ENCODE data around the gene APPL2.
"Not testable (repeated sequence)": the region's sequence is repeated elsewhere in the genome, so short reads cannot be mapped to it uniquely, and the experiment has no call there.

The APPL2 gene

DNA sequence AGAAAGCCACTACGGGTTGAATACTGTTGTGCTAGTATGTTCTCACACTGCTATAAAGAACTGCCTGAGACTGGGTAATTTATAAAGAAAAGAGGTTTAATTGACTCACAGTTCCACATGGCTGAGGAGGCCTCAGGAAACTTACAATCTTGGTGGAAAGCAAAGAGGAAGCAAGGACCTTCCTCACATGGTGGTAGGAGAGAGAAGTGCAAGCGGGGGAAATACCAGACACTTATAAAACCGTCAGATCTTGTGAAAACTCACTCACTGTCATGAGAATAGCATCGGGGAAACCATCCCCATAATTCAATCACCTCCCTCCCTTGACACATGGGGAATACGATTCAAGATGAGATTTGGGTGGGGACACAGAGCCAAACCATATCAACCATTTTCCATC, 20.5 kb upstream of the APPL2 start:
- not testable (repeated sequence) for DNase-seq (ENCODE audit: low read depth in 2 of 2)

DNA sequence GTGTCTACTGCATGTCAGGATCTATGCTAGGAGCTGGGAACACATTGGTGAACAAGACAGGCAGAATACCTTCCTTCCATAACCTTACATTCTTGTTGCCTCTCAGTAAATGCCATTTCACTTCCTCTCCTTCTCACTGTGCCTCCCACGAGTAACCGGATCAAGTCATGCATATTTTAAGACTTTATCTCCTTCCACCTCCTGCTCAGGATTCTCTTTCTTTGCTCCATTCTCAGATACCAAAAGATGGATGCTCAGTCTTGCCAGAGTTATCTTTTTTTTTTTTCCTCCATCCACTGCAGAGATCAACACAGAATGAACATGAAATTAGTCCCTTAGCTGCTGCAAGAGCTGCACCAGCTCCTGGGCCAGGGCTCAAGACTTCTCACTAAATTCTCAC, 20.0 kb upstream of the APPL2 start:
- DNase-seq (ENCODE audit: low read depth in 2 of 2): no peak

DNA sequence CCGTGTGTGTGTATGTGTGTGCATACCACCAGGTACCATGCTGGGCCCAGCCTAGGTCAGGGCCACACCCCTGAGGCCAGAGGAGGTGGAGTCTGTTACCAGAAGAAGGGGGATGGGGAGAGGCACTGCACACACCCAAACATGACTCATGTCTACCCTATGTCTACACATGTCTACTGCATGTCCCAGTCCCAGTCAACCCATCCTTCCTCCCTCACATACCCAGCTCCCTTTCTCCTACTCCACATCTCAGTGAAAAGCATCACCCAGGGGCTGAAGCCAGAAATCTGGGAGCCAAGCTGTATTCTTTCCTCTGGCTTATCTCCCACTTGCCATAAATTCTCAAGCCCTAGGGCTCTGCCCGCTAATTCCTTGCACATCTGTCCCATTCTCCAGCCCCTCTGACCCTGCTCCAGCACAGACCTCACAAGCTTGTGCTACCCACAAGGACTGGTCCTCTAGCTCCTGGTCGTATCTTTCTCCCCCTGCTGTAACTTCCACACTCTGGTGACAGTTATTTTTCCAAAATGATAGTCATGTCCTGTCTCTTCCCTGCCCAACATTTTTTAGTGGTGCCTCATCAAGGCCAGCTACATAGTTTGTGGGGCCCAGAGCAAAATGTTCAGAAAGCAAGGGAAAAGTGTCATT, 18.0 kb upstream of the APPL2 start:
- DNase-seq (ENCODE audit: low read depth in 2 of 2): peak; percentile 77 to 79

- DNase-seq (ENCODE audit: low read depth in 2 of 2): no peak
These were observed 16.9 kb upstream of the APPL2 start for GRCh38 chr12:105252901-105253300.

DNA sequence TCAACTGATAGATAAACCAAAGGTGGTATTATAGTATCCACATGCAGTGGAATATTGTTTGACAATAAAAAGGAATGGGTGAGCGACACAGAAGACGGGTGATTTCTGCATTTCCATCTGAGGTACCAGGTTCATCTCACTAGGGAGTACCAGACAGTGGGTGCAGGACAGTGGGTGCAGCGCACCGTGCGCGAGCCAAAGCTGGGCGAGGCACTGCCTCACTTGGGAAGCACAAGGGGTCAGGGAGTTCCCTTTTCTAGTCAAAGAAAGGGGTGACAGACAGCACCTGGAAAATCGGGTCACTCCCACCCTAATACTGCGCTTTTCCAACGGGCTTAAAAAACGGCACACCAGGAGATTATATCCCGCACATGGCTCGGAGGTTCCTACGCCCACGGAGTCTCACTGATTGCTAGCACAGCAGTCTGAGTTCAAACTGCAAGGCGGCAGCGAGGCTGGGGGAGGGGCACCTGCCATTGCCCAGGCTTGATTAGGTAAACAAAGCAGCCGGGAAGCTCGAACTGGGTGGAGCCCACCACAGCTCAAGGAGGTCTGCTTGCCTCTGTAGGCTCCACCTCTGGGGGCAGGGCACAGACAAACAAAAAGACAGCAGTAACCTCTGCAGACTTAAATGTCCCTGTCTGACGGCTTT, 9.9 kb upstream of the APPL2 start:
- DNase-seq (ENCODE audit: low read depth in 2 of 2): not testable (repeated sequence)

- DNase-seq (ENCODE audit: low read depth in 2 of 2): no peak
These were observed 9.3 kb upstream of the APPL2 start for GRCh38 chr12:105245291-105245690.

DNA sequence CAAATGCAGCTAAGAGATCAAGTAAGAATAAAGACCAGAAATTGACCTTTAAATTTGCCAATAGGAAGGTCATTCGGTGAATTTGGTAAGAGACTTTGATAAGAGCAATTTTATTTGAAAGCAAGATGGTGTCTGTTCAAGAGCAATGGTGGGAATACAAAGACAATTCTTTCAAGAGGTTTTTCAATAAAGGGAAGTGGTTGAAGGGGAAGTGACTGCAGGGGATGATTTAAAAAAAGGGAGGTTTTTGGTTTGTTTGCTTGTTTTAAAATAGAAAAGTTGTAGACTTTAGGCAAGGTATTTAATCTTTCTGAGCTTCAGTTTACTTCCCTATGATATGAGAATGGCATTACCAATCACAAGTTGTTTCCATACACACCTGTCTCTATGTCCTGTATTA, 4.3 kb upstream of the APPL2 start:
- no peak for DNase-seq (ENCODE audit: low read depth in 2 of 2)

DNA sequence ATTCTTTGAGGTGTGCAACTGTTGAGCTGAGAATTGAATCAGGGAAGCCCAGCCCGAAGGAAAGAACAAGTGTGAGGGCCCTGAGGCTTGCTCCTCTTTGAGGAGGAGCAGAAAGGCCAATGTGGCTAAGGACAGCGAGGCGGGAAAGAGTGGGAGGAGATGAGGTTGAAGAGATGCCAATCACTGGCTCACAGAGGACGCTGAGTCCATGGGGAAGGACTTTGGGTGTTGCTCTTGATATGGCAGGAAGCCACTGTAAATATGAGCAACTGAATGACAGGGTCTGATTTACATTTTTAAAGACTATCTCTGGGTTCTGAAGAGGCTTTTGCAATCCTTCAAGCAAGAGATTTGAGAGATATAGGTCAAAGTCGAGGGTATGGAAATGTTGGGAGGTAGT, 3.3 kb upstream of the APPL2 start:
- DNase-seq (ENCODE audit: low read depth in 2 of 2): no peak

DNA sequence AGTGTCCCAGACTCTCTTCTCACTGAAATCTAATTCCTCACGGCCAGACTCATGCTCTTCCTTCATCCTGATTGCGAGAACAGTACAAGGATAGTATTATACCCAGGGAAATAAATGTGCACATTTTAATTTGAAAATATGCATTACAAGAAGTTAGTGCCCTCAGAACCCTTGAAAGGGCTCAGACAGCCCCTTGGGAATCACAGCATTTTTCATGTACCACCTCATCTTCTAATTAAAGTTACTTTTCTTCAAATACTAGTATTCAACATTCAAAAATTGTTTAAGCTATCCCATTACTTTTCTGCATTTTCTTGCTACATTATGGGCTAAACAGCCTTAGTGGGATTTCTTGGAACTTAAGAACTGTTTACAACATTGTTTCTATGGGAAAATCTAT, 1.7 kb upstream of the APPL2 start:
- DNase-seq (ENCODE audit: low read depth in 2 of 2): no peak

GRCh38 chr12:105235281-105235731, 668 bp downstream of the APPL2 start:
- no peak for DNase-seq (ENCODE audit: low read depth in 2 of 2)

DNA sequence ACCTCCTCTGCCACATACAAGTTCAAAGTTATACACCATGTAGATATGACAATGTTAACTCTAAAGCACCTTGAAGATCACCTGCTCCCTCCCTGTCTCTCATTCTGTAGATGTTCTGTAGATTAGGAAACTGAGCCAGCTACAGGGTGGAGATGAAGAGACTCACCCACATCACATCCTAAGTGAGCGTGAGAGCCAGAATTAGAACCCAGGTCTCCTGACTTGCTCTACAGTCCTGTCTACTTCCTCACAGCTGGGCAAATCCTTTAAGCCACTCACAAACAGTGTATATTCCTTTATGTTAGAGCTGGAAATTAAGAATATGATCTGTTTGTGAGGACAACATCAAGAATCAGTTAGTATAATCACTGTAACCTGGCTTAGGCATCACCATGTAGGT, 1.8 kb downstream of the APPL2 start:
- no peak for DNase-seq (ENCODE audit: low read depth in 2 of 2)

DNA sequence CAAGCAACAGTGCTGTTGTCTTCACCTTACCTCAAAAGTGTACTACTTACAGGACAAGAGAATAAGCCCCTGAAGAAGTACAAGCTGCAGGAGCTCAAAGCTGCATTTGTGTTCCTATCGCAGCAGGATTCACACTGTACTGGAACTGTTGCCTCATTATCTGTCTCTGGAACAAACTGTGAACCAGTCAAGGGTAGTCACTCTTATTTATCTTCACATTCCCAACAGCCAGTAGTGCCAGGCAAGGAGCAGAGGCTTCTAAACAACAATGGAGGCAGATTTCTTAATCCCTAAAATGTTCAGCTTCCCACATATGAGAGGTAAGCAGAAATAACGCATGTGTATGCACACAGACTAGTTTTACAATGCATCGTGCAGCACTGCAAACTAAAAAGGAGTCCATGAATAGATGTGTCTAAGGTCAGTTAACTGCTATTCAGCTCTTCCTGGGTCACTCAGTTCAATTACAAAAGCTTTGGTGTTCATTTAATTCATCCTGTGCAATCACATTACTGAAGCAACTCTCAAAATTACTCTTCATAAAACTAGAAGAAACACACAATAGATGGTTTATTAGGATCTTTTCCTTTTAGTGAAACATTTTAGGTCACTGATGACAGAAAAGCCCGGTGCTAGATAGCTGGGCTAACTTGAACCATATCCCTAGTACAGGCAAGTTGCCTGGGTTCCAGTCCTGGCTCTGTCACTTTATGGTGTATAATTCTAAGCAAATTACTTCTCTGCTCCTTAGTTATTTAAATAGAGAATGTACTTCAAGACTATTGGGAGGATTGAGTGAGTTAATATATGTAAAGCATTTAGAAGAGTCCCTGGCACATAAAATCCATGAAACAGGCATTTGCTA, 2.7 kb downstream of the APPL2 start:
- DNase-seq (ENCODE audit: low read depth in 2 of 2): no peak

GRCh38 chr12:105231396-105231795, 4.6 kb downstream of the APPL2 start:
- DNase-seq (ENCODE audit: low read depth in 2 of 2): no peak

DNA sequence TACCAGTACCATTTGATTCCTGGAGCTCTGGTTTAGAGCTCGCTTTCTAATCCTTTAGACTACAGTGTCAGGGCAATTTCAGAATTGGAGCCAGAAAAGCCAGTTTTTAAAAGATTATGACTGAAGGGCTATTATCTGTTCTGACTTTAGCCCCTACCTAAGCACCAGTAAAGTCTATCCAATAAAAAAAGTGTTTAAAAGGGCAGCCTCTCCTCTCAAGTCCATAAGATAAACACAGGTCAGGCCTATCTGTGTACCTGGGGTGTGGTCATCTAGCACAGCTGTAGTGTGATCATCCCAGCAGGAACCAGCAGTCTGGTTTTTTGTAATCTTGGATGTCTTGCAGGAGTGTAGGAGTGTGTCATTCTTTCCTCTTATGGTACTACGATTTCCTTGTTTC, 6.6 kb downstream of the APPL2 start:
- DNase-seq (ENCODE audit: low read depth in 2 of 2): no peak

GRCh38 chr12:105228966-105229365, 7.0 kb downstream of the APPL2 start:
- DNase-seq (ENCODE audit: low read depth in 2 of 2): no peak

GRCh38 chr12:105228494-105228893, 7.5 kb downstream of the APPL2 start:
- DNase-seq (ENCODE audit: low read depth in 2 of 2): peak in 1 of 2 experiments; percentile 33

DNA sequence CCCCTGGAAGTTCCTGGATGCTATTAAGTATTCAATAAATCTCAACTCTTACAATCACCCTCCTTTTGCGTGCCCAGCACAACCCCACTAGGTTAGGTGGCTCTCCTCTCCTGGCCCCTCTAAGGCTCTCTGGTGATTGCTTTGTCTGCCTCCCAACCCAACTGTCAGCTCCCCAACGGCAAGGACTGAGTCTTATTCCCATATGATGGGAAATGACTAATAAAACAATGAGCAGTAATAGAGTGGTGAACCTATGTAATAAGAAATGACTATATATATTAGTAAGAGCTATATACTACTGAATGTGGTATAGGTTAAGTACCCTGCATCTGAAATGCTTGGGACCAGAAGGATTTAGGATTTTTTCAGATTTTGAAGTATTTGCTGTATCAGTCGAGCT, 8.1 kb downstream of the APPL2 start:
- no peak for DNase-seq (ENCODE audit: low read depth in 2 of 2)

DNA sequence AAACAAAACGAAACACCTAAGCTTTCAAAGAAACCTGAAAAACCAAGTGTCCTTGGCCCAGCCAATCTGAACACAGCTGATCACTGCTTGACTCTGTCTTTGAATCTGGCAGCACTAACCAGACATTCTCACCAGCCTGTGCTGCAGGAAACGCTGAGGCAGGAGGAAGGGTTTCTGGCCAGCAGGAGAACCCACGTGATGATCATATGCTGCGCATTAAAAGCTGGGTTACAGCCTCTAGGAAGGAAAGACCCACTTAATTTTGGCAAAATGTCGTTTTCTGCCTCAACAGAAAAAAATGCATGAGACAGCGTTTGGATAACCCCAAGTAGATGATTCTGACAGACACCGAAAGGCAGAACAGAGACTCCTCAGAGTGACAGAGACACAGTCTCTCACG, 9.8 kb downstream of the APPL2 start:
- DNase-seq (ENCODE audit: low read depth in 2 of 2): peak; percentile 89 to 92

DNA sequence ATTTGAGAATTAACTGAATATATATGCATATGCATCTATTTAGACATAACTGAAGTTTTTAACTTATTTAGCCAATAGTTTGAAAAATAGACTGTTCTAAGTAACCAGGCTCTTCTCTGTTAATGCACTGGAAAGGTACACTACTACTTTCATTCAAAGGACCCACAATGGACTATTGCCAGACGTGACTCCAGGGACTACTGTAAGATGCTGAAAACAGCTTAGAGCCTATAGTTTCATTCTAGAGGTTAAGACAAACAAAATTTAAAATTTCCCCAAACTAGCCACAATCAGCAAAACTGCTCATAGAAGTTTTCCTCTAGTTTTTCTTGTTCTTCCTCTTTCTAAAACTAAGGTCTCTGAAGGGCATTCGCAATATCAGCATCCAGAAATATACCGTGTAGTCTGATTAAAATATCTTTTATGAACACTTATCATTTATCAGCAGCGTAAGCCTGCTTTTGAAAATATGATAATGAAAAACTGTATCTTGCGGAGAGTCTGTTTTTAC, 10.4 kb downstream of the APPL2 start:
- DNase-seq (ENCODE audit: low read depth in 2 of 2): no peak

DNA sequence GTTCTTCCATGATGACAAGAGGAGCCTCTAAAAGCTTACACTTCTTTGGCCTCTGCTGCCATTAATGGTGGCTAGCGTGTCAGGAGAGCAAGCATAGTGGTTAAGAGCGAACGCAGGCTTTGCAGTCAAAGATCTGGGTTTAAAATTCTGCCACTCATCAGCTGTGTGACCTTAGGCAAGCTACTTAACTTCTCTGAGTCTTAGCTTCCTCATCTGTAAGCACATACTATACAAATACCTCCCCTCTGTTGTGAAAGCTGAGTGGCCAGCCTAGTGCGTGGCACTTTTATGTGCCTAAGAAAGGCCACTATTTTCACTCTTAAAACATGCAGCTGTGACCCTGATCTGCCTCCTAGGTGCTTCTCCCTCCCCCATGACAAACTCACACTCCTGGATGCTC, 11.6 kb downstream of the APPL2 start:
- DNase-seq (ENCODE audit: low read depth in 2 of 2): no peak

DNA sequence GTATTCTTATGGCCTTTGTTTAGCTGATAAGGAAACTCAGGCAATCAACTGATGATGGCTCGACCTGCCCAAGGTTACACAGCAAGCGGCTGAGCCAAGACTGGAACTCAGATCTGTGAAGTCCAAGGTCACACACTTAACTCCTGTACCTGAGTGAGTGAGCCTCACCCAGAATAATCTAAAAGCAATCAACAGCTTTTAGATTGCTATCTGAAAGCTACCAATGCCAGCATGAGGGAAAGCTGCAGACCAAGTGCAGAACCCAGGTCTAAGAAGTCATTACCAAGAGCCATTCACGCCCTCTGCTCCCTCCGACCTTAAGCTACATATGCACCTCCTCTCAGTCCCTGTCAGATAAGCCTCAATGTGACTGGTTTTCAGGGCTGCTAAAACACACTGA, 12.1 kb downstream of the APPL2 start:
- DNase-seq (ENCODE audit: low read depth in 2 of 2): no peak

DNA sequence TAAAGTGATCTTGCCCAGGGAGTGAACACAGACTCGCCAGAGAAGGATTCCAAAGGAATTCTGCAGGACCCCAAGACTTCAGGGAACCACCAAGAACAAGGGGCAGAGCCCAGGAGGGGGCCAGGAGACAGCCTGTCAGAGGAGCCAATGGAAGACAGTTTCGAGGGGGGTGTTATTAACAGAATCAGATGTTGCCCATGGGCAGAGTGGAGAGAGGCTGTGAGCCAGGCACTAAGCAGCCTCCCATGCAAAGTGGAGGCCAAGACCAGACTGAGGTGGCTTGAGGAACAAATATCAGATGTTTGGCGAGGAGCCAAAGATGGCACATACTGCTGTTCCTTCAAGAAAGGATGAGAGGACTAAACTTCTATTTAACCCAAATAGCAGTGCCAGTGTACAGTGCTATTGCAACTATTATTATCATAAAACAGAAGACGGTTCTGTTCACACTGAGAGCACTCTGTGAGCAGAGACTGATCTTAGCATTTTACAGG, 12.6 kb downstream of the APPL2 start:
- DNase-seq (ENCODE audit: low read depth in 2 of 2): no peak
